C4-2B (cell line): ENCODE measurements around the gene UMAD1.

Experiments
- H3K27ac ChIP-seq: fragments of 450-650 bp; 2 replicates; pipeline ENCODE4 v1.5.1; 2017
- CTCF ChIP-seq: fragments of 450-650 bp; conservative IDR thresholded peaks from 2 replicates; pipeline ENCODE4 v1.5.1; 2017; ENCODE audit warnings: mild to moderate bottlenecking
- ZFX ChIP-seq: fragments of 450-650 bp; IDR thresholded peaks from 2 replicates; pipeline ENCODE4 v1.6.1; 2017

Gene UMAD1

GRCh38 chr7:7701527-7701926 is 61.0 kb downstream of the UMAD1 start:
- no peak overlapping the region for H3K27ac ChIP-seq
- no peak for TF ChIP-seq CTCF
- TF ChIP-seq ZFX = no peak

GRCh38 chr7:7702826-7703225 is 62.3 kb downstream of the UMAD1 start:
- H3K27ac ChIP-seq = no peak overlapping the region
- TF ChIP-seq ZFX (no peak), CTCF (no peak)

GRCh38 chr7:7703427-7703826 is 62.9 kb downstream of the UMAD1 start:
- H3K27ac ChIP-seq = no peak overlapping the region
- TF ChIP-seq ZFX = no peak
- no peak for TF ChIP-seq CTCF

GRCh38 chr7:7704867-7705266 is 64.3 kb downstream of the UMAD1 start:
- TF ChIP-seq CTCF = no peak
- no peak for TF ChIP-seq ZFX
- H3K27ac ChIP-seq = no peak overlapping the region

GRCh38 chr7:7705318-7705717 is 64.8 kb downstream of the UMAD1 start:
- TF ChIP-seq ZFX (no peak), CTCF (no peak)
- no peak overlapping the region for H3K27ac ChIP-seq

GRCh38 chr7:7706101-7706511 is 65.6 kb downstream of the UMAD1 start:
- TF ChIP-seq ZFX = no peak
- no peak for TF ChIP-seq CTCF
- no peak overlapping the region for H3K27ac ChIP-seq

GRCh38 chr7:7706556-7707172 is 66.1 kb downstream of the UMAD1 start:
- no peak for TF ChIP-seq ZFX
- no peak for TF ChIP-seq CTCF
- H3K27ac ChIP-seq = no peak overlapping the region
